ENCODE data around the gene ZNF296.
A peak's percentile ranks its signal among the peaks of the same experiment; 100 is the strongest.

GRCh38 chr19:45091031-45091923, 15.0 kb upstream of the ZNF296 start:
- peak; percentile 79 for TF ChIP-seq POLR2AphosphoS5 (IDR thresholded peaks at IDR 0.05; ENCODE audit: low read depth, low read length)
- peak; percentile 43; the same call in 1 of the 2 replicates for TF ChIP-seq TAF1 (IDR thresholded peaks at IDR 0.05; ENCODE audit: borderline replicate concordance, low read depth, low read length)
- TF ChIP-seq POLR2A (IDR thresholded peaks at IDR 0.05; ENCODE audit: low read depth, low read length) = peak; percentile 74

Data from GM12892 (cell line).